Measurements from ENCODE around the gene MLIP.

Gene MLIP

DNA sequence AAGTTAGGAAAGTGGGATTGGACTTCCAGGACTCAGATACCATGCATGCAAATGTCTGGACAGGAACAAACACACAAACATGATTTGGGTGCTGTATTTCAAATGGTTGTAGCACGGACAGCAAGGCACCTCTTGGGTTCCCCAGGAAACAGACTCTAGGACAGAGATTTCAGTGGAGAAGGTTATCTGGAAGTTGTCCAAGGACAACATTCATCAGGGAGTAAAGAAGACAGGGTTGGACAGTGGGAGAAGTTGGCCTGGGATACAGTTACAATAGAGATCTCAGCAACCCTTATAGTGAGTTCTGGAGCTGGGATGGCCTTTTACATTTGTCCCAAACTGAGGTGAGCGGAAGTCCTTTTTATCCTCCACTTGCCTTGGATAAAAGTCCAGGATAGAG is 177.2 kb downstream of the MLIP start:
- DNase-seq = no peak

GRCh38 chr6:54289426-54289825 is 178.2 kb downstream of the MLIP start:
- DNase-seq = no peak

GRCh38 chr6:54291146-54291545 is 179.9 kb downstream of the MLIP start:
- DNase-seq = peak; percentile 65

GRCh38 chr6:54291738-54292137 is 180.5 kb downstream of the MLIP start:
- peak; percentile 68 for DNase-seq

DNA sequence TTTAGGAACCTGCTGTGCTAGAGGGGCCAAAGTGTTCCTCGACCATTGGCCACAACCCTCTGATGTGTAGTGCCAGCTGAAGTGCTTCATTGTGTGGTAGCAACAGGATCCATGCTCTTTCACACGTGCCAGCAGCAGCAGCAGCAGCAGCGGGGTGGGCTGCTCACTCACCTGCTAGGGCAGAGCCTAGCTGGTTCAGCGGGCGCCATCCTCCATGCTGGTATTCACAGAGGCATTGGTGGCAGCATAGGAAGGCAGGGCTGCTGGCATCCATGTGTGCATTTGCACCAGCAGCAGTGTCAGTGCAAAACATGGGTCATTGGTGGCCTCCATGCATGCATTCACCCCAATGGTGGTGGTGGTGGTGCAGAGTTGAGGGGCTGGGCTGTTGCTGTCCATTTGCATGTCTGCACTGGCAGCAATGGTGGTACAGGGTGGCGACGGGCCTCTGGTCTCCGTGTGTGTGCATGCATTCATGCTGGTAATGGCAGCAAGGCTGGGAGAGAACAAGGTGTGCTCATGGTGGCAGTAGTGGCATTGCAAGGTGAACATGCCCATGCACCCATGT is 183.8 kb downstream of the MLIP start:
- no peak for DNase-seq

DNA sequence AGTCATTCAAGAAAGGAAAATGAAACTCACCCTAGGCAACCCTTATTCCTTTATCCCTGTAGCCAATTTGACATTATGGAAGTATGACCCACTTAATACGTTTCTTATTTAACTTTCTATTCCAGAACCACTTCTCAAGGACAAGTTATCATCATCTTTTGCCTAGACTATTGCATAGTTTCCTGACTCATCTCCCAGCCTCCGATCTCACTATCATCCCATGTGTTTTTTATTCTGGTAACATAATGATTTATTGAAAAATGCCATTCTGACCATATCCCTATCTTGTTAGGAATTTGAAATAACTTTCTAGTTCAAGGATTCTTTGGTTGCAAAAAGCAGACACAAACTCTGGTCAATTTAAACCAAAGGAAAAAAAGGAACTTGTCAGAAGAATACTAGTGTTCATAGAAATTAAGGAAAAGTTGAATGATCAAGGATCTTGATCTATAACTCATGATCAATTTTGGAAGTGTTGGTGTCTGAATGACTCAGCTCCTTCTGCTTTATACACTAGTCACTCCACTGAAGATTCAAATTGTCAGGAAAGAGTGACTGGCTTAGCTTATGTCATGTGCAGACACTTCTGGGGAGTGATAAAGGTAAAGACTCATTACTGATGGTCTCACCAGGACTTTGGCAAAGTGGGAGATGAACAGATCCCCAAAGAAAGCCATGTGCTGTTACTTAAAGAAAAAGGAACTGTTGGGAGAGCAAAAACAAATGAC is 188.5 kb downstream of the MLIP start:
- DNase-seq = peak; percentile 47

DNA sequence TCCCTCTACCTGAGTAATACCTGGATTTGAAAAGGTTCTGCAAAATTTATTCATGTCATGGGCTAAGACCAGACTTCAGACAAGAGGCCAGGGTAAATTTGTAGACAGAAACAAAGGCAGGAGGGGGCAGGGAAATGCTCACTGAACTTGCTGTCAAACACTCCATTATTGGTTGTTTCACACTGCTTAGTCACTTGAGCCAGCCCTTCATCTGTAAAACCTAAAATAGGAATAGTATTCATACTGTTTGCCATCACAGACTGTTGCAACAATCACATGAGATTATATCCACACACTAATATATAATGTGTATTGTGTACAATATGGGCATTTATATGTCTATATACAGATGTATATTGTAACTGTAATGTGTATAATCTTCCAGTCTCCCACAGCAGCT is 190.5 kb downstream of the MLIP start:
- DNase-seq = no peak

- DNase-seq = no peak
These were observed 196.2 kb downstream of the MLIP start for GRCh38 chr6:54307439-54307910.

DNA sequence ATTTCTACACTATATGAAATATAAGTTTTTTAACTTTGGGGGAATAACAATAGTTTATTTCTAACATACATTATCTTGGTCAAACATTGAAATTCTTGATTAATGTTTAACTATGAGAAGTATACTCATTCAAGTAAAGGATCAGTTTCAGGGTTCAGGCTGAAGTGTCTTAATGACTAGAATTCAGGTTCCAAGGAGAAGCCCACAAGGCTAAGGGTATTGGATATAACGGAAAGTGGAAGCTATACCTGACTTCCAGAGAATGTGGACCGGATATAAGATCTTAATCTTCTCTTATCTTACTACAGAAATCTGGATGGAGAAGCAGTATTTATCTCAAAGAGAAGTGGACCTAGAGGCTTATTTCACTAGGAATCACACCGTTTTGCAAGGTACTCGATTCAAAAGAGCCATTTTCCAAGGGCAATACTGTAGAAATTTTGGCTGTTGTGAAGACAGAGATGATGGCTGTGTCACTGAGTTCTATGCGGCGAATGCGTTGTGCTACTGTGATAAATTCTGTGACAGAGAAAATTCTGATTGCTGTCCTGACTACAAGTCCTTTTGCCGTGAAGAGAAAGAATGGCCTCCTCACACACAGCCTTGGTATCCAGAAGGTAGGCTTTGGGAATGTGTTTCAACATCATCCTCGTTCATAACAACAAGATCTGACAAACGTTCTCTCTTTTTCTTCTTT is 197.2 kb downstream of the MLIP start, which contains the start of gene TINAG:
Gene TINAG (plus strand): TSS at position 153 of the 697 bp plus-strand sequence. CDS start 110 bp downstream, at position 263.
- DNase-seq = no peak

DNA sequence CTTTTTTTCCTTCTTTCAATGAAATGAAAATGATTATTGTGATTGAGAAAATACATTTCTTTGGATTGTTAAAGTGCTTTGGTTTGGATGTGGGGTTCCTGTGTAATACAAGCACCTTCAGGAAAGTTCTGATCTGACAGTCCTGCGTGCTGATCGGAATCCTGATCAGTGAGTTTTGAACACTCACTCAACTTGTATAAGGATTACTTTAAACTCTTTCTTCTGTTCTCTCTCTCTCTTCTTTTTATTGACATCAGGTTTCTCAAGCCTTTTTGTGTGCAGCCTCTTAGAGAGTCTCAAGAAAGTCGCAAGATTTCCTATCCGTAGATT is 197.7 kb downstream of the MLIP start:
- no peak for DNase-seq

DNA sequence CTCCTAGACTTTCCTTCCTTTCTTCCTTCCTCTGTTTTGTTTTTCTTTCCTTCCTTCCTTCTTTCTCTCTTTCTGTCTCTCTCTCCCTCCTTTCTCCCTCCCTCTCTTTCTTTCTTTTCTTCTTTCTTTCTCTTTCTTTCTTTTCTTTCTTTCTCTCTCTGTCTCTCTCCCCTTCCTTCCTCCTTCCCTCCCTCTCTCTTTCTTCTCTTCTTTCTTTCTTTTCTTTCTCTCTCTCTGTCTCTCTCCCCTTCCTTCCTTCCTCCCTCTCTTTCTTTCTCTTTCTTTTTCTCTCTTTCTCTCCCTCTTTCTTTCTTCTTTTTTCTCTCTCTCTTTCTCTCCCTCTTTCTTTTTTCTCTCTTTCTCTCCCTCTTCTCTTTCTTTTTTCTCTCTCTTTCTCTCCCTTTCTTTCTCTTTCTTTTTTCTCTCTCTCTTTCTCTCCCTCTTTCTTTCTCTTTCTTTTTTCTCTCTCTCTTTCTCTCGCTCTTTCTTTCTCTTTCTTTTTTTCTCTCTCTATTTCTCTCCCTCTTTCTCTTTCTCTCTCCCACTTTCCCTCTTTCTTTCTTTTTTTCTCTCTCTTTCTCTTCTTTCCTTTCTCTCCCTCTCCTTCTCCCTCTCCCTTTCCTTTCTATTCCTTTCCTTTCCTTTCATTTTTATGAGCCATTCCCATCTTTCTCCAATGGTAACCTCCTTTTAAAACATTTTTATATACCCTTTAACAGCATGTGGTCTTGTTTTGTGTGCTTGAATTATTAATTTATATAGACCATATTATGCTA is 199.3 kb downstream of the MLIP start:
- no peak for DNase-seq

- DNase-seq = no peak
These were observed 204.4 kb downstream of the MLIP start for GRCh38 chr6:54315656-54316055.

Data from EL (cell line).